ENCODE results near the gene KIF3A.

- TF ChIP-seq, protein P1, sequence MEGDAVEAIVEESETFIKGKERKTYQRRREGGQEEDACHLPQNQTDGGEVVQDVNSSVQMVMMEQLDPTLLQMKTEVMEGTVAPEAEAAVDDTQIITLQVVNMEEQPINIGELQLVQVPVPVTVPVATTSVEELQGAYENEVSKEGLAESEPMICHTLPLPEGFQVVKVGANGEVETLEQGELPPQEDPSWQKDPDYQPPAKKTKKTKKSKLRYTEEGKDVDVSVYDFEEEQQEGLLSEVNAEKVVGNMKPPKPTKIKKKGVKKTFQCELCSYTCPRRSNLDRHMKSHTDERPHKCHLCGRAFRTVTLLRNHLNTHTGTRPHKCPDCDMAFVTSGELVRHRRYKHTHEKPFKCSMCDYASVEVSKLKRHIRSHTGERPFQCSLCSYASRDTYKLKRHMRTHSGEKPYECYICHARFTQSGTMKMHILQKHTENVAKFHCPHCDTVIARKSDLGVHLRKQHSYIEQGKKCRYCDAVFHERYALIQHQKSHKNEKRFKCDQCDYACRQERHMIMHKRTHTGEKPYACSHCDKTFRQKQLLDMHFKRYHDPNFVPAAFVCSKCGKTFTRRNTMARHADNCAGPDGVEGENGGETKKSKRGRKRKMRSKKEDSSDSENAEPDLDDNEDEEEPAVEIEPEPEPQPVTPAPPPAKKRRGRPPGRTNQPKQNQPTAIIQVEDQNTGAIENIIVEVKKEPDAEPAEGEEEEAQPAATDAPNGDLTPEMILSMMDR (IDR thresholded peaks at IDR 0.05): no peak
- no peak for TF ChIP-seq POLR2A (IDR thresholded peaks at IDR 0.05)
- no peak for TF ChIP-seq EP300 (IDR thresholded peaks at IDR 0.05)
Observed at GRCh38 chr5:132677191-132677590, 60.2 kb downstream of the KIF3A start.

All from ovary (tissue), 3 donors.